Activated T-helper 9 cell treated with anti-CD3 and anti-CD28 coated beads, Interleukin-2, amount 50 U/mL, for 16 hours (primary cell): ENCODE results near the gene RPSA.
"Not testable (repeated sequence)": the region's sequence is repeated elsewhere in the genome, so short reads cannot be mapped to it uniquely, and the experiment has no call there.

Experiments used
- DNase-seq: peaks from one replicate; pipeline ENCODE4 v3.0.0-alpha.2; 2020; ENCODE audit warnings: low read depth

The RPSA gene

GRCh38 chr3:39388741-39389248 is 17.7 kb upstream of the RPSA start:
- DNase-seq: no peak

- no peak for DNase-seq
Measured at GRCh38 chr3:39390181-39390580, 16.3 kb upstream of the RPSA start.

DNA sequence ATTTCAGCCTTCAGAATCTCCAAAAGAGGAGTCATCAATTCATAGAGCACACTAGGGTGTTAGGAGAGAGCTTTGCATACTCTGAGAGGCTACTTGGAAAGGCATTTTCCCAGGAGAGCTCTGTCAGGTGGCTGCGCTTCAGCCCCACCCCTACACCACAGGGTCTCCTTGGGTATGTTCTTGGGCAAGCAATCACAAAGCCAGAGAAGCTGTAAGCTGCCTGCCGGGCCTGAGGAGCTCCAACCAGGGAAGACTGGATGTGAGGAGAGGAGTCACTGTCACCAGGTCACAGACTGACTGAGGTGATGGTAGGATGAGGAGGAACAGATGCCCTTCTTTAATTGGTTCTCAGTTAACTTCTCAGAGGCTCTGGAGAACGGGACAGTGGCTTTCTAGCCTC is 9.8 kb upstream of the RPSA start:
- DNase-seq: no peak

DNA sequence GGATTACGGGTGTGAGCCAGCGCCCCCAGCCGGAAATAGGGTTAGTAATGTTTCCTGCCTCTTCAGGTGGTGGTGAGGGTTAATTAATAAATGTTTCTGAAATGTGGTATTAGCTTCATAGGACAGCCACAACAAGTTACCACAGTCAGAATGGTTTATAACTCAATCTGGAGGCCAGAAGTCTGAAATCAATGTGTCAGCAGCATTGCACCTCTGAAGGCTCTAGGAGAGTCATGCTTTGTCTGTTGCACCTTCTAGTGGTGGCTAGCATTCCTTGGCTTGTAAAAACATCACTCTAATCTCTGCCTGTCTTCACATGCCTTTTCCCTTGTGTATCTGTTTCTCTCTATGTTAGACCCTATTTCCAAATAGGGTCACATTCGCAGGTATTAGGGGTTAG is 7.8 kb upstream of the RPSA start:
- no peak for DNase-seq

GRCh38 chr3:39401983-39402382 is 4.5 kb upstream of the RPSA start:
- no peak for DNase-seq

DNA sequence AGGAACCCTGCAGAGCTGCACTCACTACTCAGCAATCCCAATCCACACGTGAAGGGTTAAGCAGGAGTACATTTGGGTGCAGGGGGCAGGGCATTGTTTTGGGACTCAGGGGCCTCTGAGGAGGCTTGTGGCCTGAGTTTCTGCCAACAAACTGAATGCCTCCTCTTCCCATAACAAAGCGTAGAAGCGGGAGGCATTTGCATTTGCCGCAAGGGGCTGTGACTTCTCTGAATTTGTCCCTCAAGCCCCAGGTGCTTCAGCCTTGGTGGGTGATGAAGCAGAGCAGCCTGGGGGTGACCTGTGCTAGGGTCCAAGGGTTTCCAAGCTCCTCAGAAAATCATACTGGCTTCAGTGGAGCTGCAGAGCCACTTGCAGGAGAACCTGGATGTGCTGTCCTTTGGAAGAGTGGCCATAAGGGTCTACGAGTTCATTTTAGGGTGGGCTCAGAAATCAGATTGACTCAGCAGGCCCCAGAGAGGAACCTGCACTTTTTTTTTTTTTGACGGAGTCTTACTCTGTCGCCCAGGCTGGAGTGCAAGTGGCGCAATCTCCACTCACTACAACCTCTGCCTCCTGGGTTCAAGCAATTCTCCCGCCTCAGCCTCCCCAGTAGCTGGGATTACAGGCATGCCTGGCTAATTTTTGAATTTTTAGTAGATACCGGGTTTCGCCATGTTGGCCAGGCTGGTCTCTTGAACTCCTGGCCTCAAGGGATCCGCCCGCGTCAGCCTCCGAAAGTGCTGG is 1.4 kb upstream of the RPSA start:
- DNase-seq: no peak

GRCh38 chr3:39405687-39406367 is 693 bp upstream of the RPSA start:
- DNase-seq: no peak

DNA sequence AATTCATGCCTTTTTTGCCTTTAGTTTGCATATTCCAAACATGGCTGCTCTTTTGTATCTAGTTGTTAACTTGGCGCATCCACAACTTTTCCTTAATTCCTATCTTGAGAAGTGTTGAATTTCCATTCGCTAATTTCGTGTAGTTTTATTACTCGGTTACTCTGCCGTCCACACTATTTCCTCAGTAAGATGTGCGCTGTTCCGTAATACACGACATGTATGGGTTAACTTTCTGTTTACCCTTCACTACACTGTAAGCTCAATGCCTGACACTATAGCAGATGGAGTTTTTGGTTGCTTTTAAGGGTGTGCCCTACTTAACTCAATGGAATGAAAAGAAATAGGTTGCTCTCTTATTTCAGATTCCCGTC is 724 bp downstream of the RPSA start:
- no peak for DNase-seq

DNA sequence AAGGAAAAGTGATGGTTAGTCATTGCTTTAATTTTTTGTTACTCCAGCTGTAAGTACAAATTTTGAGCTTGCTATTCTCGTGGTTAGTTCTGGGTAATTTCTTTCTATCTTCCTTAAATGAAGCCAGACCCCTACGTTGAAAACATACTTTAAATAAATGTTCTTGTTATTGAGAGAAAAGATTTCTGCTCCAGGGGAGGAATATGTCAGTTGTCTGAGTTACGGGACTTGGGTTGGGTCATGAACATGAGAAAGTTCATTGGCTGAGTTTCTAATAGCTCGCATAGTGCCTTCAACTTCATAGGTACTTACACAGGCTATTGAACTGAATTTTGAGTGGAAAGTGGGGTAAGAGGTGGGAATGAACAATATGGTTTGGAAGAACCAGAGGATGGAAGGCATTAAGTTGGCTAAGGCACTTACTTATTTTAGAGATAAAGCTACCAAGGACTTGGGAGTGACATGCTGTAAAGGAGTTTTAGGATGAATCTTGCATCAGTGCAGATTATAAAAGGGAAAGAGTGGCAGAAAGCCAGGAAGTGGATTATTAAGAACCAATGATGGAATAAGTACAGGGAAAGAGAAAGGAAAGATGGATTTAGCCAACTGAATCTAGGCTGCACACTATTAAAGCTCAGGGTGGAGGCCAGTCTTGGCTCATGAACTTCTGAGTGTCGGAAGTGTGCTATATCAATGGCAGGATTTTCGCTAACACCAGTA is 1.4 kb downstream of the RPSA start:
- no peak for DNase-seq

GRCh38 chr3:39408493-39409372 is 2.2 kb downstream of the RPSA start:
- no peak for DNase-seq

DNA sequence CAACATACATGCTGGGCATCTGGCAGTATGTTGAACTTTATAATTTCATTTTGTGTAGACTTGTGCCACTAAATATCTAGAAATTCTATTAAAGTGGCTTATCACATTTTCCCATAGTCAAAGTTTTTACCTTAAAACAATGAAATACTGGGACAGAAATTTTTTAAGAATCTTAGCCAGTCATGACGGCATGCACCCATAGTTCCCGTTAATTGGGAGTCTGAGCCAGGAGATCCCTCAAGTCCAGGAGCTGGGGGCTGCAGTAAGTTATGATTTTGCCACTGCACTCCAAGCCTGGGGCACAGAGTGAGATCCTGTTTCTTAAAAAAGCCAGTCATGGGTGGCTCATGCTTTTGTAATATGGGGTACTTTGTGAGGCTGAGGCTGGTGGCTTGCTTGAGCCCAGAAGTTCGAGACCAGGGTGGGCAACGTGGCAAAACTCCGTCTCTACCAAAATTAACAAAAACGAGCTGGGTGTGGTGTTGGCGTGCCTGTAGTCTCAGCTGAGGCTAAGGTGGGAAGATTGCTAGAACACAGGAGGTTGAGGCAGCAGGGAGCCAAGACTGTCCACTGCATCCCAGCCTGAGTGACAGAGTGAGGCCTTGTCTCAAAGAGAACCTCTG is 3.1 kb downstream of the RPSA start:
- no peak for DNase-seq

GRCh38 chr3:39410893-39411292 is 4.4 kb downstream of the RPSA start:
- DNase-seq: no peak

DNA sequence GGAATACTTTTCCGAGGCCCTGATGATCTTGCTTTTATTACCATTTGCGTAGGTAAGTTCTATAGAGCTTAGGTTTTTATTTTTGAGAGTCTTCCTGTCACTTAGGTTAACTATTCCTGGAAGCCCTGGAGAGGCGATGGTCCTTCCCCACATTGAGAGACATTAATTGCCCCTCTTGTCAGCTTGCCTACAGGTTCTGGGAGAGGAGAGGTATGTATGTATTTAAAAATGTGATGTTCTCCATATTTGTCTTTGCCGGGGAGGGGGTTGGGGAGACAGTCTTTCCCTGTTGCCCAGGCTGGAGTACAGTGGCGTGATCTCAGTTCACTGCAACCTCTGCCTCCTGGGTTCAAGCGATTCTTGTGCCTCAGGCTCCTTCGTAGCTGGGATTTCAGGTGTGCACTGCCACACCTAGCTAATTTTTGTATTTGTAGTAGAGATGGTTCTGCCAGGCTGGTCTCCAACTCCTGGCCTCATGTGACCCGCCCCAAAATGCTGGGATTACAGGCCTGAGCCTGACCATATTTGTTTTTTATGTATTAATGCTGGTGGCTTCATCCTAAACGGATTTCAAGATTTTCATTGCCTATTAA is 6.2 kb downstream of the RPSA start:
- DNase-seq: no peak

GRCh38 chr3:39413691-39414420 is 7.3 kb downstream of the RPSA start:
- DNase-seq: no peak

- DNase-seq: no peak
Measured at GRCh38 chr3:39414421-39414907, 7.9 kb downstream of the RPSA start.

DNA sequence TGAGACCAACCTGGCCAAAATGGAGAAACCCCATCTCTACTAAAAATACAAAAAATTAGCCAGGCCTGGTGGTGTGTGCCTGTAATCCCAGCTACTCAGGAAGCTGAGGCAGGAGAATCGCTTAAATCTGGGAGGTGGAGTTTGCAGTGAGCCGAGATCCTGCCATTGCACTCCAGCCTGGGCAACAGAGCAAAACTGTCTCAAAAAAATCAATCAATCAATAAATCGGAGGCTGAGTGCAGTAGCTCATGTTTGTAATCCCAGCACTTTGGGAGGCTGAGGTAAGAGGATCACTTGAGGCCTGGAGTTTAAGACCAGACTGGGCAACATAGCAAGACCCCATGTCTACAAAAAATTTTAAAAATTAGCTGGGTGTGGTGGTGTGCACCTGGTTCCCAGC is 8.8 kb downstream of the RPSA start:
- not testable (repeated sequence) for DNase-seq

GRCh38 chr3:39415983-39416382 is 9.5 kb downstream of the RPSA start:
- no peak for DNase-seq

DNA sequence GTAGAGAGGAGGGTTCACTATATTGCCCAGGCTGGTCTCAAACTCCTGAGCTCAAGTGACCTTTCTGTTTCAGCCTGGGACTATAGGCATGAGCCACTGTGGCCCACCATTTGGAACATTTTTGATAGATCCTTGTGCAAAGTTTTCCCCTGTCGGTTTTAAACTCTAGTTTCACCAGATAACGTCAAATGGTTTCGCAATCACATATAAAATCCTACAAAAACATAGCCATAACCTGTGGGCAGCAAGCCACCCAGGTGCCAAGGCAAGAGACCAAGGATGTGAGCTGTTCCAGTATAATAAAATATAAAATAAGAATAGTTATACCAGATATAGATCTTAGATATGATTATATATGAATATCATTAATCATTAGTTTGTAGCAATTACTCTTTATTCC is 10.5 kb downstream of the RPSA start:
- DNase-seq: not testable (repeated sequence)

DNA sequence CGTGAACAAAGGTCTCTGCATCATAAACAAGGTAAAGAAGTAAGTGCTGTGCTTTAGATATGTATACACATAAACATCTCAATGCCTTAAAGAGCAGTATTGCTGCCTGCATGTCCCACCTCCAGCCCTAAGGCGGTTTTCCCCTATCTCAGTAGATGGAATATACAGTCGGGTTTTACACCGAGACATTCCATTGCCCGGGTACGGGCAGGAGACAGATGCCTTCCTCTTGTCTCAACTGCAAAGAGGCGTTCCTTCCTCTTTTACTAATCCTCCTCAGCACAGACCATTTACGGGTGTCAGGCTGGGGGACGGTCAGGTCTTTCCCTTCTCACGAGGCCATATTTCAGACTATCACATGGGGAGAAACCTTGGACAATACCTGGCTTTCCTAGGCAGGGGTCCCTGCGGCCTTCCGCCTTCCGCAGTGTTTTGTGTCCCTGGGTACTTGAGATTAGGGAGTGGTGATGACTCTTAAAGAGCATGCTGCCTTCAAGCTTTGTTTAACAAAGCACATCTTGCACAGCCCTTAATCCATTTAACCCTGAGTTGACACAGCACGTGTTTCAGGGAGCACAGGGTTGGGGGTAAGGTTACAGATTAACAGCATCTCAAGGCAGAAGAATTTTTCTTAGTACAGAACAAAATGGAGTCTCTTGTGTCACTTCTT is 12.2 kb downstream of the RPSA start:
- DNase-seq: not testable (repeated sequence)
